Endometrial microvascular endothelial cells (primary cell): ENCODE measurements around the gene FAS. TPM values are rescaled to one million over a fixed set of nuclear protein-coding genes. Genes with fewer than 3 reads are reported as not detected.

Source experiments
- in situ Hi-C: cut with HindIII; loops from 2 replicates; pipeline ENCODE4 v1.10.0; 2017; ENCODE audit warnings: low sequenced_read_pairs, low pct_unique_long_range_greater_than_20kb; ENCODE audit errors: inconsistent ontology term
- total RNA-seq: library from RNA; depleted of rRNA; stranded (reverse); fragments of >200 nt; gene quantifications from one replicate; pipeline ENCODE4 v1.2.3, GENCODE V29; 2015; ENCODE audit errors: inconsistent ontology term

The FAS gene
- total RNA-seq = 5.8 TPM

DNA sequence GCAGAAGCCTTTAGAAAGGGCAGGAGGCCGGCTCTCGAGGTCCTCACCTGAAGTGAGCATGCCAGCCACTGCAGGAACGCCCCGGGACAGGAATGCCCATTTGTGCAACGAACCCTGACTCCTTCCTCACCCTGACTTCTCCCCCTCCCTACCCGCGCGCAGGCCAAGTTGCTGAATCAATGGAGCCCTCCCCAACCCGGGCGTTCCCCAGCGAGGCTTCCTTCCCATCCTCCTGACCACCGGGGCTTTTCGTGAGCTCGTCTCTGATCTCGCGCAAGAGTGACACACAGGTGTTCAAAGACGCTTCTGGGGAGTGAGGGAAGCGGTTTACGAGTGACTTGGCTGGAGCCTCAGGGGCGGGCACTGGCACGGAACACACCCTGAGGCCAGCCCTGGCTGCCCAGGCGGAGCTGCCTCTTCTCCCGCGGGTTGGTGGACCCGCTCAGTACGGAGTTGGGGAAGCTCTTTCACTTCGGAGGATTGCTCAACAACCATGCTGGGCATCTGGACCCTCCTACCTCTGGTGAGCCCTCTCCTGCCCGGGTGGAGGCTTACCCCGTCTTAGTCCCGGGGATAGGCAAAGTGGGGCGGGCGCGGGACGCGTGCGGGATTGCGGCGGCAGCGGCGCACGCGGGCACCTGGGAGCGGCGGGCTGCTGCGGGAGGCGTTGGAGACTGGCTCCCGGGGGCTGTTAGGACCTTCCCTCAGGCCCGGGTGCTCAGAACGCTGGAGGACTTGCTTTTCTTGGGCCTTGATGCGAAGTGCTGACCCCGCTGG is at the start of gene FAS:
Gene FAS, plus strand, starts transcription at position 415 of the 777 bp plus-strand sequence. Its CDS starts 79 bp downstream, at position 494.
- in situ Hi-C loops = no loop called here

DNA sequence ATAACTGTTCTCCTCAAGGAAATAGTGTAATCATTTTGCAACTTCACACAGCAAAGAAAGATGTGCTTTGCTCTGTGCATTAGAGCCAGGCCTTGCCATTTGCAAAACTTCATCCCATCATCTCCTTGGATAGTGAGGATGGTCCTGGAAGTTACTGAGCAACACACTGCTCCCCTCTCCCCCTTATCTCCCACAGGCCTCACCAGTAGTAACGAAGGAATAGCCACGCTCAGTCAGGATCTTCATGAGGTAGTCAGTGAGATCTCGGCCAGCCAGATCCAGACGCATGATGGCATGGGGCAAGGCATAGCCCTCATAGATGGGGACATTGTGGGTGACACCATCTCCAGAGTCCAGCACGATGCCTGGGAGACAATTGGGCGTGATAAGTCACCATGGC is 49.6 kb upstream of the FAS start:
- in situ Hi-C loops = no loop called here

DNA sequence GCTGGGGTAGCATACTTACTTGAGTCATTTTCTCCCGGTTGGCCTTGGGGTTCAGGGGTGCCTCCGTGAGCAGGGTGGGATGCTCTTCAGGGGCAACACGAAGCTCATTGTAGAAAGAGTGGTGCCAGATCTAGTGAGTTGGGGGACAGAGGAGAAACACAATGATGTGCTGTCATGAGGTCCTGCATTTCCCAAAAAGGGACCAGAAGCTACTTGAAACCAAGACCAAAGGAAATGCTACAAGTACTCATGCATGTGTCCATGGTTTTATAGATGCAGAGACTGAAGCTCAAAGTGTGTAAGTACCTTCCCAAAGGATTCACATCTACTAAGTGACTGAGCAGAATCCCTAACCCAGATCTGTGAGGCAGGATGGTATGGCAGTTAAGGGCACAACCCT is 46.8 kb upstream of the FAS start:
- in situ Hi-C loops = no loop called here

DNA sequence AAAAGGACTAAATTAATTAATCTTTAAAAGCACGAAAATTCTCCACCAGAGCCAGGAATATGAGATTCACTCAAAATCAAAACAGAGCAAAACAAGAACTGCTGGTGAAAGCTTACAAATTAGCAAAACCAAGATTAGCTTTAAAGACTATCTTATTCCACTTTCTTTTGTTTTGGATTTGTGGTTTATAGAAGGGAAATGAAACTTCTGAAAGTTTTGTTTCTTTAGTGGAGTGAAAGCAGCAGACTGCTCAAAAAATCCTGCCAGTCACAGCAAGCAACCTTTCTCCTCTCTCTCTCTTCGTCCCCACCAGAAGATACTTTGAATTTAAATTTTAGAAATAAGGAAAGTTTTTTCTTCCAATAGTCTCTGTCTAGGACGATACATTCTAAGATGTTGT is 45.8 kb upstream of the FAS start:
- in situ Hi-C loops = no loop called here

DNA sequence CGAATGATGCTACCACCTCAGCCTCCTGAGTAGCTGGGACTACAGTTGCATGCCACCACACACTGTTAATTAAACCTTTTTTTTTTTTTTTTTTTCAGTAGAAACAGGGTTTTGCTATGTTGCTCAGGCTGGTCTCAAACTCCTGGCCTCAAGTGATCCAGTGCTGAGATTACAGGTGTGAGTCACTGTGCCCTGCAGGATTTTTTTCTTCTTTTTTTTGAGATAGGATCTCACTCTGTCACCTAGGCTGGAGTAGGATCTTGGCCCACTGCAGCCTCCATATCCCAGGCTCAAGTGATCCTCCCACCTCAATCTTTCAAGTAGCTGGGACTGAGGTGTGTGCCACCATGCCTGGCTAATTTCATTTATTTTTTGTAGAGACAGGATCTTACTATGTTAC is 44.4 kb upstream of the FAS start:
- in situ Hi-C loops = no loop called here

DNA sequence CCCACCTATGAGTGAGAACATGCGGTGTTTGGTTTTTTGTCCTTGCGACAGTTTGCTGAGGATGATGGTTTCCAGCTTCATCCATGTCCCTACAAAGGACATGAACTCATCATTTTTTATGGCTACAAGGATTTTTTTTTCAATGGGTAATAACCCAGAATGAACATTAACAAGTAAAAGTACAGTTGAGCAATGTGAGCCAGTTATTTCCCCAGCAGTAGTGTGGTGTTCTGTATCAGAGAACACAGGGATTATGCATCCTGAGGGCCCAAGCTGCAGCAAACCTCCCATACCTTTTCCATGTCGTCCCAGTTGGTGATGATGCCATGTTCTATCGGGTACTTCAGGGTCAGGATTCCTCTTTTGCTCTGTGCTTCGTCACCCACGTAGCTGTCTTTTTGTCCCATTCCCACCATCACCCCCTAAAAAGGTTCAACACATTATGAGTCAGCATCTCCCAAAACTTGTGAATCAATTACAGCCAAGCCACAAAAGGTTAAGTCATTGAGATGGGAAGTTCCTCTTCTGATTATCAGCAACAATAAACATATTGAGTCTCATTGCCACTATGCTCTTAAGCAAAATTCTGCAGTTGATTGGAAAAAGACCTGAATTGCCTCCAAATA is 43.5 kb upstream of the FAS start:
- in situ Hi-C loops = no loop called here

DNA sequence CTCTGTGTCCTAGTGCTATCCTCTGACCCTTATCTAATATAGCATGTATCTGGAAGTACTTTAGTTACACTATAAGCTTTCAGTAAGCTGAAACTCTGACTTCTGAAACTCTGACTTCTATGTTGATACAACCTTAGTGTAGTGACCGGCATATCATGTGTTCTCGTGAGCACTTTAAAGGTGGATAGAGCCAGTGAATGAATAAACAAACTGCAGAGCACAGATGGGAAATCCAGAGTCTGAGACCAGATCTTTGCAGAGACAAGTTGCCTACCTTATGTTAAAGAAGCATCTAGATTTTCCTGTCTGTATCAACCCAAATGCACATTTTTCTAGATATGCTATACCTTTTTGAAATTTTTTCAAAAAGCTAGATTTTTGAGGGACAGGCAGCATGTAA is 41.5 kb upstream of the FAS start:
- in situ Hi-C loops = no loop called here

DNA sequence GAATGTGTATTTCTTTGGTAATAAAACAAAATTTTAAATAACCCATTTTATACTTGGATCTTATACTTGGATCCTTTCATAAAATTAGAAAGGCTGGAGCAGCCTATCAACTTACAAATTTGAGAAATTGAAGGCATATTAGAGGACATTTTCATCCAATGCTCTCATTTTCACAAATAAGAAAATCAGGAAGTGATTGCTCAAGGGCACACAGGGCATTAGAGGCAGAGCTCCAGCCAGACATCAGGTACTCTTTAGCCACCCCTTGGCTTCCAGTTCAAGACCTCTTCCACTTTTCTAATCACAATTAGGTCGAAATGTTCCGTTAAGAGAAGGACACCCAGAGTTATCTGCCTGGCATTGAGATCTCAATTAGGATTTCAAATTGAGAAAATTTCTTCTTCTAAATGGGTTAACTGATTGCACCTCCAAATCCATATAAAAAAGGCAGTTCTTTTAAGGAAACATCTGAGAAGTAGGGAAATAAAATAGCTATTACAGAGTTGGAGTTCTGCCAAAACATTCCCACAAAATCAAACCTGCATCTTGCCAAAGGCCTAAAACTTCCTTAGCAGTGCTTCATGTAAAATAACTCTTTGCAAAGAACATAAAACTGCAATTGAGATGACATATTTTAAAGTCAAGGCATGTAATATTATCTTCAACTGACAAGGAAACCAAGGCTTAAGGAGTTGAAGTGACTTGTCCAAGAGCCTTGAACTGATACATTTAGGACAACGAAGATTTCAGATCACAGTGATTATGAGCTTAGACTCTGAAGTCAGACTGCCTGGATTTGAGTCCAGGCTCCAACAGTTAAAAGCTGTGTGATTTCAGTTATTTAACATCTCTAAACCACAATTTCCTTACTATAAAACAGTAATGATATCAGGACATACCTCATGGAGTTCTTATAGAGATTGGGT is 40.4 kb upstream of the FAS start:
- in situ Hi-C loops = no loop called here

DNA sequence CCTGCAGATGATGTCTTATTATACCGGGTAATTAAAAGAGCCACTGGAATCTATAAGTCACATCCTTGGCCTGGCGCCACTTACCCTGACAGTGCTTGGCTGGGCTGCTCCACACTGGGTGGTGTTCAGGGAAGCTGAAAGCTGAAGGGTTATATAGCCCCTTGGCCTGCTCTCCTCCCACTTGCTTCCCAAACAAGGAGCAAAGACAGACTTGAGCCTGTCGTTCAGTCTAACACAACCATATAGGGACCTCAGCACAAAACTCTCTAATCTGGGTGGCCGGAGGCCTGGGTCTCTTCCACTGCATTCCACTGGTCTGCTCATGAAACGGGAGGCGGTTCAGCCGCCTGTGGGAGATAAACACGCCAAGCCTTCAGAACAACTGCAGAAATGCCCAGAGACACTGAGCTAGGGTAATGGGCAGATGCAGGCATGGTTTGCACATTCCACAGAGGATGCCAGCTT is 37.9 kb upstream of the FAS start, which contains the start of gene ACTA2:
Gene ACTA2, minus strand, starts transcription at position 127 of the 465 bp plus-strand sequence. CDS start 3,843 bp downstream, outside the sequence.
- in situ Hi-C loops = no loop called here

DNA sequence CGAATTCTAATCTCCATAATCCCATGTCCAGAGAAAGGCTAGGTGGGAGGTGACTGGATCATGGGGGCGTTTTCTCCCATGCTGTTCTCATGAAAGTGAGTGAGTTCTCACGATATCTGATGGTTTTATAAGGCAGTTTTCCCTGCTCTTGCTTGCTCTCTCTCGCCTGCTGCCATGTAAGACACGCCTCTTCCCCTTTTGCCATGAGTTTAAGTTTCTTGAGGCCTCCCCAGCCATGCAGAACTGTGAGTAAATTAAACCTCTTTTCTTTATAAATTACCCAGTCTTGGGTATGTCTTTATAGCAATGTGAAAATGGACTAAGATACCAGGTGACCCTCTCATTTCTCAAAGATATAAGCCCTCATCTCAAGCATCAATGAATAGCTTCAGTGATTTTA is 36.9 kb upstream of the FAS start:
- in situ Hi-C loops = no loop called here

DNA sequence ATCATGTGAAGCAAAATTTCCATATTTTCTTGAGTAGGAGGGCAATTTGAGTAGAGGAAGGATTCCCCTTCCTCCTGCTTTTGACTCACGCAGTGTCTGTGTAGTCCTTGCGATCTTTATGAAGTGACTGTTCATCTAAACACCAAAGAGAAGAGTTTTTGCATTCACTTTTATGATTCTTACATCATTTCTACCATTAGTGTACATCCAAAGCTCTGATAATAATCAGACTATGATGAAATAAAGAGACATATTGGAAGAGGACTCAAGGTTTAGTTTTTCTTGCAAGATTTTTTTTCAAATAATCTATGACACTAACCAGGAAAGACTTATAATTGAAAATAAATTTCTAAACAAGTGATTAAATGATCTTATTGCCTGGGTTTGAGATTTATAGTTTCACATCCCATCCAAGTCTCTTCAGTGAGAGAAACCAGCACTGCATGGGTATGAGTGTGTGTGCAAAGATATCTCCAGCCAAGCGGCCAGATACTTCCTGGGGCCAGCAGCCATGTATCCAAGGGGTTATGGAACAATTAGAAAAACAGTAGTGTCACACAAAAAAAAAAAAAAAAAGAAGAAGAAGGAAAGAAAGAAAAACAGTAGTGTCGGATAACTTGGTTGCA is 36.0 kb upstream of the FAS start:
- in situ Hi-C loops = no loop called here

DNA sequence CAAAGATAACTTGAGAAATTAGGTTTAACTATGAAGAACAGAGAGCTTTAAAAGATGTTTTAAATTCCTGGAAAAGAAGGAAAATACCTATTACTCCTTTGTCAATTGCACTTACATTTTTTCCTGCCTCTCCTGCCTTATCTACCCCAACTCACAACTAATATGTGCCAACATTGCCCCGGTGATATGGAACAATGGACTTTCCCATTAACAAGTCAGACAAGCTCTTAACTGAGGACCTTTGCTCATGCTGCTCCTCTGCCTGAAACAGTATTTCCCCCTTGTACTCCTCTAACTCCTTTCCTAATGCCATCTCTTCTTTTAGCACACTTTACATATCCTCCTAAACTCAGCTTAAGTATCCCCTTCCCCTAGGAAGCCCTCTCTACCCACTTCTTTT is 33.2 kb upstream of the FAS start:
- in situ Hi-C loops = no loop called here

DNA sequence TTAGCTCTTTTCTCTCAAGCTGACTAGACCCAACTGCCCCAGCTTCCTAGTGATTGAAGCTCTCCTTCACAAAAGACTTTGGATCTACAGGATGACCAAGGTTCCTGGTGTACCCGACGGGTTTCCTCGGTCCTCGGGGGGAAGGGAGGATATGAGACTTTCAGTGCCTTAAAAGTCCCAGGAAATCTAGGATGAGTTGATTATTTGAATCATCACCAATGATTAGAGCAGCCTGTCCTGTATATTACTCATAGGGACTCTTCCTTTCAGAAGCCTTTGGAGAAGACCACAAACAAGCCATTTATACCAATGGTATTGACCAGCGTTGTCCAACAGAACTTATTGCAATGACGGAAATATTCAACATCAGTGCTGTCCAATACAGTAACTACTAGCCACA is 31.9 kb upstream of the FAS start:
- in situ Hi-C loops = no loop called here

DNA sequence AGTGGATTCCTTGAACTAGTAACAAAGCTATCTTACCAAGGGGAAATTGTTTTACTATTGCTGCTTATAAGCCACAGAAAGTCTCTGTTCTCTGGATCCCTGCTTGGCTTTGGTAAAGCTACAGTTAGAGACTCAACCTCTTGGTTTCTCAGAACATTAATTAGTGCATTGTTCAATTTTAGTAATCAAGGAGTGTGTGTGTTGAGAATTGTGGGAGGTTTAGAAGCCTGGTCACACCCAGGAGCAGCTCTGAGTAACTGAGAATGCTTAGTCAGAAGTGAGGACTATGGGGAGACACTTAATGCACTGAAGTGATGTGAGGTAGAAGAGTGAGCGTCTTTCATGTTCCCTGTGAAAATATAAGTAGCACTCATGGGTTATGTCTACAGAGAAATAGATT is 29.8 kb upstream of the FAS start:
- in situ Hi-C loops = no loop called here

DNA sequence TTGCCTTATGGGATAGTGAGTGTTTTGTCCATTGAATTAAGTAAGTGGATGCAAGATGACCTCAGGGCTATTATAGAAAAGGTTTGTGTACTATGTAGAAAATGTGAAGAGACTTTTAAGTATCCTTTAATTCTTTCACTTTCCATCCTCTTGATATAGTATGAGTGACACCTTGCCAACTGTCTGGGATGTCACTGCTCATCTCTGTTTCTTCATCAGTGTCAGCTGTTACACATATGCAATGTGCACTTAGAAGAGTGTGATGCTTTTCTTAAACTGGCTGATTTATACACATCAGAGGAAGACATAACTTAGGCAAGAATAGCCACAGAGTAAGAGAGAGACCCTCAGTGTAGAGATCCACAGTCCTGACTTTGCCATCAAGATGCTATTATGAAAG is 29.3 kb upstream of the FAS start:
- in situ Hi-C loops = no loop called here

DNA sequence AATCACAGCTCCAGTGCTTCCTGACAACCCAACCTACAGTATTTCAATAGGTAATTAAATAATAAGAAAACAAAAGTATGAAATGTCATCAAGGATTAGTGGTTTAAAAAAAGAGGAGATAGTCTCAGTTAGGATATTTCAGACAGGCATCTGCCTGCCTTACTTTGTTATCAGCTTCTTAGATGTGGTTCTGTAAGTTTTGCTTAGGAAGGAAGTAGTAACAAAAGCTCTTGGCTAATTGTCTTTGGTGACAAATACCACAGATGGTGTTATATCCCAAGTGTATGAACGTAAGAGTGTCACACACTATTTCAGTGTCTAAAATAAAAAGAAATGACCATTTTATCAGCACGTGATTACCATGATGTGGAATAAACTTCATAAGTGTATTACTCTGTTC is 28.3 kb upstream of the FAS start:
- in situ Hi-C loops = no loop called here

DNA sequence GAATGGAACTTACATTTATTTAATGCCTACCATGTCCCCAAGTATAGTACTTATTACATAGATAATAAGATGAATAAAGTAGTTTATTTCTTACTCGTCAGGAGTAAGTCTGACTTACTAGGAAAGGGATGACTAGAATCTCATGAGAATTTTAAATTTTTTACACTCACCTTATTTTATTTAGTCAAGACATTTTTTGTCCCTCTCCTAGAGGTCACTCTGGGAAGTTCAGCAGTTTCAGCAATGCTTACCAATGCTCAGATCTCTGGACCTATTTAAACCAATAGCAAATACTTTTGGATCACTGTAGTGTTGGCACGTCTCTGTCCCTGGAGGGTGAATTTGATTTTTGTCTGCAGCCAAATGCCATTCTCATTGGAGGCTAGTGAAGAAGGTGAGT is 27.3 kb upstream of the FAS start:
- in situ Hi-C loops = no loop called here

DNA sequence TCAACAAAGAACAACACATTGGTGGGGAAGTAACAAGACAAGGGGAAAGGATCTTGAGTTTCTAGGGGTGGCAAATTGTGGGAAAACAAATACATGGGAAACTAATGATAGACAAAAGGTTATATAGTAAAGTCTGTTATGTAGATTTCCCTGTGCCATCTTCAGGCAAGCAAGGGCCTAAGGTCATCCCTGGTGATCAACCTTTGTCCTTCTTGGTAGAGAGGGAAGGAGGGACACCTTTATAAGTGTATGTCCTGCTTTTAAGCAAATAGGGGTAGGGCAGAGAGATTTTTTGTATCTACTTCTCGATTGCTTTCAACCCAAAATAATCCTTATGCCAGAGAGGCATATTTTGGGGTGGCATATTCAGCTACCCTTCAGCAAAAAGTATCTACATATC is 26.2 kb upstream of the FAS start:
- in situ Hi-C loops = no loop called here

DNA sequence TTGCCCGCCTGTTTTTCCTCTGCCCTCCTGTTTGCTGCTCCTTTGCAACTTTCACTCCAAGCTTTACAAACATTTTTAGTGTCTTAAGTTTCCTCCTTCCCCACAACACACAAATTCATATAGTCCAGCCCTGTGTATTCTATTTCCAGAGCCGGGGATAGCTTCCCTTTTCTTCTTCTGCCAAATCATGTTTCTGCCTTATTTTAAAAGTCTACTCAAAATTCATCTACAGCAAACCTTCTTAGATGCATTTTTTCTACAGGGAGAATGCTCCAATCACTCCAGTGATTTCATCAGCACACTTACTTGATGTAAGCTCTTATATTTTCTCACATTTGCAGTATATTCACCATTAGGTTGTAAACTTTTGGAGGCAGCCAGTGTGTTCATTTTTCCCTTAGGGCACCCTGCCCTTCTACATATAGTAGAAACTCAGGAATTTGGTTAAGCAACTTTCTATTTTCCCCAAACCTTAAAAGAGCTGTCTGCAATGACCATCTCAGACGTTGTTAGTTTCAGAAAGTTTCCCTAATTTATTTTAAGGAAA is 25.7 kb upstream of the FAS start:
- in situ Hi-C loops = no loop called here
